Endothelial cell of umbilical vein (primary cell): ENCODE data around the gene PFN3. TPM values are rescaled to one million over a fixed set of nuclear protein-coding genes. Genes with fewer than 3 reads are reported as not detected.

Source experiments
- BruUV-seq: library from RNA; stranded (reverse); fragments of 400-500 nt; replicated peaks from 2 replicates; lab custom pipeline; 2021; lab: Mats Ljungman, UMichigan
- CTCF ChIA-PET: fragments of 300-600, 350-600 bp; sonication (Branson Sonifier 250); formaldehyde crosslinking; loops from one replicate; lab custom pipeline; 2021; ENCODE audit warnings: antibody characterized with exemption, inconsistent platforms; lab: Charles Lee
- POLR2A ChIA-PET: fragments of 300-600, 350-600 bp; sonication (Branson Sonifier 250); formaldehyde crosslinking; loops from one replicate; lab custom pipeline; 2021; ENCODE audit warnings: antibody characterized with exemption, inconsistent platforms; lab: Charles Lee
- DNase-seq: peaks from one replicate; pipeline ENCODE4 v3.0.0-alpha.2; 2011; ENCODE audit warnings: low read depth, low spot score
- FAIRE-seq: peaks from 2 replicates; lab custom pipeline; 2011; peaks lifted over from hg19 to GRCh38; lab: Jason Lieb, UNC
- H2AFZ ChIP-seq: 2 replicates; pipeline ENCODE4 v1.6.0; 2012; ENCODE audit warnings: low read depth, low read length, control low read depth, inconsistent platforms
- H3K27ac ChIP-seq: 2 replicates; pipeline ENCODE4 v1.5.1; 2011; ENCODE audit warnings: low read depth, mild to moderate bottlenecking, control low read depth, low read length, moderate library complexity; ENCODE audit not compliant: insufficient read depth
- H3K27me3 ChIP-seq, 2 experiments: 2 replicates each; pipeline versions ENCODE4 v1.6.0 to v1.6.1; 2011; ENCODE audit warnings: low read length in 2 of 2, mixed read lengths in 1 of 2; ENCODE audit not compliant: control insufficient read depth in 2 of 2, insufficient read depth in 2 of 2
- H3K36me3 ChIP-seq, 2 experiments: 2 replicates in 1 of 2; 3 replicates in 1 of 2; pipeline ENCODE4 v1.5.1; 2011; ENCODE audit warnings: low read length in 2 of 2, mild to moderate bottlenecking in 1 of 2, moderate library complexity in 1 of 2; ENCODE audit not compliant: control insufficient read depth in 2 of 2, insufficient read depth in 2 of 2; ENCODE audit errors: extremely low read depth in 1 of 2
- H3K4me1 ChIP-seq: 3 replicates; pipeline ENCODE4 v1.5.1; 2011; ENCODE audit warnings: mild to moderate bottlenecking, low read length; ENCODE audit not compliant: control insufficient read depth, insufficient read depth; ENCODE audit errors: extremely low read depth
- H3K4me2 ChIP-seq: 2 replicates; pipeline ENCODE4 v1.6.1; 2011; ENCODE audit warnings: low read length, control low read depth, mixed read lengths; ENCODE audit not compliant: insufficient read depth
- H3K4me3 ChIP-seq, 3 experiments: fragments of 200-600 bp in 1 of 3; sonication (generic), shearing (Covaris generic) in 1 of 3; replicated peaks in 1 of 3; 2 replicates each; pipeline ENCODE4 v1.5.1; 2011 to 2016; ENCODE audit warnings: control low read depth in 3 of 3, low read length in 3 of 3, mild to moderate bottlenecking in 2 of 3, inconsistent platforms in 1 of 3, low read depth in 1 of 3, moderate library complexity in 1 of 3; ENCODE audit not compliant: insufficient read depth in 1 of 3
- H3K79me2 ChIP-seq: 2 replicates; pipeline ENCODE4 v1.6.0; 2012; ENCODE audit warnings: low read length, inconsistent platforms; ENCODE audit not compliant: control insufficient read depth, insufficient read depth
- H3K9ac ChIP-seq: replicated peaks from 2 replicates; pipeline ENCODE3; 2011; ENCODE audit warnings: low read length, control low read depth; ENCODE audit not compliant: insufficient read depth; ENCODE audit errors: extremely low read depth
- H3K9me1 ChIP-seq: replicated peaks from 3 replicates; pipeline ENCODE4 v1.6.0; 2011; ENCODE audit warnings: mild to moderate bottlenecking, low read length; ENCODE audit not compliant: control insufficient read depth, insufficient read depth; ENCODE audit errors: extremely low read depth
- H3K9me3 ChIP-seq: replicated peaks from 2 replicates; pipeline ENCODE4 v1.5.1; 2012; ENCODE audit warnings: low read length, inconsistent platforms; ENCODE audit not compliant: control insufficient read depth, insufficient read depth
- H4K20me1 ChIP-seq: replicated peaks from 2 replicates; pipeline ENCODE3; 2011; ENCODE audit warnings: mild to moderate bottlenecking, low read length; ENCODE audit not compliant: control insufficient read depth, insufficient read depth; ENCODE audit errors: extremely low read depth
- EZH2 ChIP-seq: IDR thresholded peaks from 2 replicates; pipeline ENCODE4 v1.6.1; 2012; ENCODE audit warnings: borderline replicate concordance, low read depth, mild to moderate bottlenecking, moderate library complexity, low read length, inconsistent platforms; ENCODE audit not compliant: severe bottlenecking
- FOS ChIP-seq: IDR thresholded peaks from 2 replicates; pipeline ENCODE4 v1.6.1; 2011; ENCODE audit warnings: mild to moderate bottlenecking, low read length, moderate library complexity, borderline replicate concordance; ENCODE audit not compliant: insufficient read depth
- GATA2 ChIP-seq: IDR thresholded peaks from 2 replicates; pipeline ENCODE4 v1.7.0; 2011; ENCODE audit warnings: low read depth, mild to moderate bottlenecking, moderate library complexity, mixed read lengths, low read length; ENCODE audit not compliant: insufficient read length, insufficient read depth
- JUN ChIP-seq: IDR thresholded peaks from 2 replicates; pipeline ENCODE4 v1.6.1; 2011; ENCODE audit warnings: borderline replicate concordance, low read depth; ENCODE audit not compliant: insufficient read length, insufficient read depth
- MYC ChIP-seq: IDR thresholded peaks from one replicate; pipeline ENCODE4 v1.6.1; 2011; ENCODE audit warnings: mild to moderate bottlenecking, low read depth, low read length
- POLR2A ChIP-seq: IDR thresholded peaks from 2 replicates; pipeline ENCODE4 v1.6.1; 2012; ENCODE audit warnings: low read depth, mild to moderate bottlenecking, control low read depth, low read length
- POLR2AphosphoS5 ChIP-seq: IDR thresholded peaks from 2 replicates; pipeline ENCODE4 v1.6.1; 2012; ENCODE audit warnings: low read depth, mild to moderate bottlenecking, control low read depth, low read length, moderate library complexity; ENCODE audit not compliant: insufficient read depth
- dilution Hi-C: fragments of 300-500 bp; cut with MboI; formaldehyde crosslinking; loops from one replicate; pipeline ENCODE4 v1.15.0; 2019; ENCODE audit warnings: low sequenced_read_pairs; ENCODE audit not compliant: extremely low pct_ligation_motif_present
- intact Hi-C: fragments of 100-400 bp; cut with micrococcal nuclease; formaldehyde crosslinking; loops from one replicate; pipeline ENCODE4 v1.10.0; 2022
- polyA plus RNA-seq, 4 experiments: library from polyadenylated mRNA; depleted of rRNA in 3 of 4; stranded (reverse) in 3 of 4; unstranded in 1 of 4; fragments of >200 nt; gene quantifications; 2 replicates each; pipeline versions ENCODE4 v1.2.1 to v1.2.3, GENCODE V29; 2011 to 2012; ENCODE audit warnings: missing spikeins in 1 of 4
- total RNA-seq: library from RNA; stranded (reverse); gene quantifications from 2 replicates; pipeline ENCODE4 v1.2.3, GENCODE V29; 2021
- TF ChIP-seq, protein P1 (sequence below): IDR thresholded peaks from 2 replicates; pipeline ENCODE4 v1.6.1; 2011; ENCODE audit not compliant: insufficient read depth, insufficient read length
- TF ChIP-seq, protein P2 (sequence below), 2 donors: IDR thresholded peaks; 1 replicate in 1 of 2; 2 replicates in 1 of 2; pipeline ENCODE4 v1.5.1; 2011; ENCODE audit warnings: low read length in 2 of 2, mild to moderate bottlenecking in 2 of 2, moderate library complexity in 2 of 2, control low read depth in 1 of 2, inconsistent platforms in 1 of 2, low read depth in 1 of 2; ENCODE audit not compliant: insufficient read depth in 1 of 2; ENCODE audit errors: extremely low read depth in 1 of 2

PFN3 gene
- total and polyA plus RNA-seq, 2 donors (not counting 3 experiments of a cell fraction or from before 2014, with no cell fraction given), result not detected

DNA sequence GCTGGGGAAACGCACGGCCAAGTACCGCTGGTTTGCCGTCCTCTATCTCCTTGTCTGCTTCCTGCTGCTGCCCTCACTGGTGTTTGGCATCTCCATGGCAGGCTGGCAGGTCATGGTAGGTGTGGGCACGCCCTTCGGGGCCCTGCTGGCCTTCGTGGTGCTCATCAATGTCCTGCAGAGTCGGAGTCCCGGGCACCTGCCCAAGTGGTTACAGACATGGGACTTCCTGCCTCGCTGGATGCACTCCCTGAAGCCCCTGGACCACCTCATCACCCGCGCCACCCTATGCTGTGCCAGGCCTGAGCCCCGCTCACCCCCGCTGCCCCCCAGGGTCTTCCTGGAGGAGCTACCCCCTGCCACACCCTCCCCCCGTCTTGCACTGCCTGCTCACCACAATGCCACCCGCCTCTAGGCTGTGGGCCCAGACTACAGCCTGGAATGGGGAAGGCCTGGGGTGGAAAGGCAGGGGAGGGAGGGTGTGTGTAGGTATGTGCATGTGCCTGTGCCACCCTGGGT is 2.5 kb downstream of the PFN3 start:
- no peak for DNase-seq
- intact Hi-C loops, result no loop called here
- H4K20me1 ChIP-seq, result no peaks in the 10 kb centered on the region
- H3K9me1 ChIP-seq, result no peaks in the 10 kb centered on the region
- peaks cover 7% of the 10 kb centered on the region for H3K4me1 ChIP-seq
- H2AFZ ChIP-seq, result no peak overlapping the region
- POLR2A ChIA-PET, result no interaction called here
- TF ChIP-seq POLR2AphosphoS5, result no peak
- TF ChIP-seq, protein P1, sequence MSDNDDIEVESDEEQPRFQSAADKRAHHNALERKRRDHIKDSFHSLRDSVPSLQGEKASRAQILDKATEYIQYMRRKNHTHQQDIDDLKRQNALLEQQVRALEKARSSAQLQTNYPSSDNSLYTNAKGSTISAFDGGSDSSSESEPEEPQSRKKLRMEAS, result no peak
- TF ChIP-seq GATA2, result no peak
- no peak for TF ChIP-seq JUN
- TF ChIP-seq, protein P2, sequence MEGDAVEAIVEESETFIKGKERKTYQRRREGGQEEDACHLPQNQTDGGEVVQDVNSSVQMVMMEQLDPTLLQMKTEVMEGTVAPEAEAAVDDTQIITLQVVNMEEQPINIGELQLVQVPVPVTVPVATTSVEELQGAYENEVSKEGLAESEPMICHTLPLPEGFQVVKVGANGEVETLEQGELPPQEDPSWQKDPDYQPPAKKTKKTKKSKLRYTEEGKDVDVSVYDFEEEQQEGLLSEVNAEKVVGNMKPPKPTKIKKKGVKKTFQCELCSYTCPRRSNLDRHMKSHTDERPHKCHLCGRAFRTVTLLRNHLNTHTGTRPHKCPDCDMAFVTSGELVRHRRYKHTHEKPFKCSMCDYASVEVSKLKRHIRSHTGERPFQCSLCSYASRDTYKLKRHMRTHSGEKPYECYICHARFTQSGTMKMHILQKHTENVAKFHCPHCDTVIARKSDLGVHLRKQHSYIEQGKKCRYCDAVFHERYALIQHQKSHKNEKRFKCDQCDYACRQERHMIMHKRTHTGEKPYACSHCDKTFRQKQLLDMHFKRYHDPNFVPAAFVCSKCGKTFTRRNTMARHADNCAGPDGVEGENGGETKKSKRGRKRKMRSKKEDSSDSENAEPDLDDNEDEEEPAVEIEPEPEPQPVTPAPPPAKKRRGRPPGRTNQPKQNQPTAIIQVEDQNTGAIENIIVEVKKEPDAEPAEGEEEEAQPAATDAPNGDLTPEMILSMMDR (IDR thresholded peaks at IDR 0.05; ENCODE audit: extremely low read depth in 1 of 2, insufficient read depth in 1 of 2, low read depth in 1 of 2, low read length in 2 of 2), result no peak
- TF ChIP-seq EZH2, result no peak
- TF ChIP-seq POLR2A, result no peak
- no peak for TF ChIP-seq FOS
- no peak for TF ChIP-seq MYC
- BruUV-seq, result no TSS peak
- no peak overlapping the region for H3K4me2 ChIP-seq
- peaks cover 30 to 36% of the 10 kb centered on the region in 2 experiments for H3K27me3 ChIP-seq
- no peaks in the 10 kb centered on the region for H3K9me3 ChIP-seq
- H3K4me3 ChIP-seq, result no peak overlapping the region
- CTCF ChIA-PET, result interaction anchor here (0.5 to 1.0 kb wide), 2 partner anchors 99 to 104 kb away, joined by 3 to 5 read pairs; no protein-coding TSS in a partner anchor
- no peak for FAIRE-seq
- dilution Hi-C loops, result no loop called here
- H3K36me3 ChIP-seq, result no peaks in the 10 kb centered on the region
- H3K27ac ChIP-seq, result no peak overlapping the region
- H3K79me2 ChIP-seq, result no peaks in the 10 kb centered on the region
- no peak overlapping the region for H3K9ac ChIP-seq
